ENCODE results near the gene SLC1A4. TPM values are rescaled to one million over a fixed set of nuclear protein-coding genes. Genes with fewer than 3 reads are reported as not detected.
A peak's percentile ranks its signal among the peaks of the same experiment; 100 is the strongest.

Gene SLC1A4
- total RNA-seq, 3 donors from 2014 or later = 9.1 to 31.5 (median 11.4) TPM

GRCh38 chr2:65037178-65037577 is 48.0 kb downstream of the SLC1A4 start:
- no peaks in the 10 kb centered on the region for H3K36me3 ChIP-seq
- intact Hi-C loops (cut with DNase I; ENCODE audit: low total_unique reads) = loop anchor here (10.0 kb wide), 1 partner anchor 122 kb away; no protein-coding TSS in a partner anchor
- H3K27ac ChIP-seq = no peak overlapping the region
- H3K9me3 ChIP-seq = no peaks in the 10 kb centered on the region
- H3K4me1 ChIP-seq = no peaks in the 10 kb centered on the region
- DNase-seq (ENCODE audit: low spot score in 2 of 2) = no peak
- H3K27me3 ChIP-seq = no peaks in the 10 kb centered on the region
- H3K4me3 ChIP-seq = no peak overlapping the region
- TF ChIP-seq CTCF (IDR thresholded peaks at IDR 0.05) = no peak
- no peak for TF ChIP-seq POLR2A (IDR thresholded peaks at IDR 0.05)
- no peak for TF ChIP-seq POLR2AphosphoS5 (IDR thresholded peaks at IDR 0.05)

GRCh38 chr2:65039640-65040039 is 50.4 kb downstream of the SLC1A4 start:
- H3K27ac ChIP-seq = no peak overlapping the region

GRCh38 chr2:65040400-65041261 is 51.4 kb downstream of the SLC1A4 start:
- no peaks in the 10 kb centered on the region for H3K27me3 ChIP-seq
- peak overlapping the region in 2 of 3 donors; percentile 4 to 45 for H3K4me3 ChIP-seq
- H3K36me3 ChIP-seq = no peaks in the 10 kb centered on the region
- H3K27ac ChIP-seq = no peak overlapping the region
- peak in 1 of 3 donors; percentile 64 for TF ChIP-seq POLR2AphosphoS5 (IDR thresholded peaks at IDR 0.05)
- TF ChIP-seq POLR2A (IDR thresholded peaks at IDR 0.05) = no peak
- TF ChIP-seq CTCF (IDR thresholded peaks at IDR 0.05) = peak; percentile 96 to 97 (median 96)
- no peaks in the 10 kb centered on the region for H3K4me1 ChIP-seq
- intact Hi-C loops (cut with DNase I; ENCODE audit: low total_unique reads) = no loop called here
- DNase-seq (ENCODE audit: low spot score in 2 of 2) = peak; percentile 87 to 88
- H3K9me3 ChIP-seq = no peaks in the 10 kb centered on the region

More at GRCh38 chr2:65039640-65040039, 50.4 kb downstream of the SLC1A4 start:
- Histone ChIP-seq H3K36me3 (no peaks in the 10 kb centered on the region), H3K4me1 (no peaks in the 10 kb centered on the region), H3K9me3 (no peaks in the 10 kb centered on the region), H3K4me3 (no peak overlapping the region), H3K27me3 (no peaks in the 10 kb centered on the region)
- intact Hi-C loops (cut with DNase I; ENCODE audit: low total_unique reads) = loop anchor here (10.0 kb wide), 1 partner anchor 125 kb away; no protein-coding TSS in a partner anchor
- no peak for DNase-seq (ENCODE audit: low spot score in 2 of 2)
- TF ChIP-seq CTCF (IDR thresholded peaks at IDR 0.05) (no peak), POLR2AphosphoS5 (IDR thresholded peaks at IDR 0.05) (no peak), POLR2A (IDR thresholded peaks at IDR 0.05) (no peak)

GRCh38 chr2:65043001-65043400 is 53.8 kb downstream of the SLC1A4 start:
- Histone ChIP-seq H3K4me1 (no peaks in the 10 kb centered on the region), H3K4me3 (no peak overlapping the region), H3K36me3 (no peaks in the 10 kb centered on the region), H3K27me3 (no peaks in the 10 kb centered on the region), H3K27ac (no peak overlapping the region), H3K9me3 (no peaks in the 10 kb centered on the region)
- no peak for DNase-seq (ENCODE audit: low spot score in 2 of 2)
- no peak for TF ChIP-seq CTCF (IDR thresholded peaks at IDR 0.05)
- TF ChIP-seq POLR2A (IDR thresholded peaks at IDR 0.05) = no peak
- TF ChIP-seq POLR2AphosphoS5 (IDR thresholded peaks at IDR 0.05) = no peak
- intact Hi-C loops (cut with DNase I; ENCODE audit: low total_unique reads) = no loop called here

- H3K27me3 ChIP-seq = no peaks in the 10 kb centered on the region
- H3K27ac ChIP-seq = no peak overlapping the region
- no peaks in the 10 kb centered on the region for H3K9me3 ChIP-seq
- no peaks in the 10 kb centered on the region for H3K36me3 ChIP-seq
- no peaks in the 10 kb centered on the region for H3K4me1 ChIP-seq
- TF ChIP-seq POLR2AphosphoS5 (IDR thresholded peaks at IDR 0.05) = no peak
- intact Hi-C loops (cut with DNase I; ENCODE audit: low total_unique reads) = no loop called here
- H3K4me3 ChIP-seq = no peak overlapping the region
- DNase-seq (ENCODE audit: low spot score in 2 of 2) = no peak
These were observed 55.0 kb downstream of the SLC1A4 start for GRCh38 chr2:65044097-65044735.

Measured in breast epithelium (tissue), 4 donors.